K562 (cell line): ENCODE results near the gene SLC12A1. TPM values are rescaled to one million over a fixed set of nuclear protein-coding genes. Genes with fewer than 3 reads are reported as not detected.

ENCODE experiments used
- BRCA1 ChIP-seq, 2 experiments: fragments of 450-650 bp in 1 of 2; sonication (generic) in 1 of 2; formaldehyde crosslinking in 1 of 2; IDR thresholded peaks; 2 replicates each; pipeline versions ENCODE4 v1.5.0 to v1.6.1; 2017 to 2020; ENCODE audit warnings: mild to moderate bottlenecking in 1 of 2, missing genetic modification reagents in 1 of 2
- CEBPB ChIP-seq: fragments of 450-650 bp; IDR thresholded peaks from 2 replicates; pipeline ENCODE4 v1.6.1; 2016; ENCODE audit warnings: missing genetic modification characterization, missing compliant biosample characterization
- ELF2 ChIP-seq: fragments of 250-450 bp; sonication (Bioruptor Pico); IDR thresholded peaks from 2 replicates; pipeline ENCODE4 v1.5.0; 2021; ENCODE audit warnings: mild to moderate bottlenecking
- HDAC1 ChIP-seq, 2 experiments: fragments of 450-650 bp; IDR thresholded peaks; 2 replicates each; pipeline ENCODE4 v1.6.1; 2016 to 2017; ENCODE audit warnings: inconsistent platforms in 1 of 2, mild to moderate bottlenecking in 1 of 2, moderate library complexity in 1 of 2
- IRF2 ChIP-seq: sonication (generic); formaldehyde crosslinking; IDR thresholded peaks from 2 replicates; pipeline ENCODE4 v1.8.1; 2022; ENCODE audit warnings: mild to moderate bottlenecking, missing genetic modification reagents
- KLF1 ChIP-seq: fragments of 450-650 bp; IDR thresholded peaks from 2 replicates; pipeline ENCODE4 v1.6.1; 2016; ENCODE audit warnings: missing genetic modification characterization, missing compliant biosample characterization
- NFRKB ChIP-seq: fragments of 450-650 bp; IDR thresholded peaks from 2 replicates; pipeline ENCODE4 v1.6.1; 2016; ENCODE audit warnings: low read depth
- RHOXF2B ChIP-seq: fragments of 250-450 bp; sonication (Bioruptor Pico); conservative IDR thresholded peaks from 2 replicates; pipeline ENCODE4 v1.5.1; 2021
- SMARCA5 ChIP-seq: fragments of 450-650 bp; IDR thresholded peaks from 2 replicates; pipeline ENCODE4 v1.6.1; 2016
- SRSF7 ChIP-seq: fragments of 200-400 bp; formaldehyde crosslinking; optimal IDR thresholded peaks from 2 replicates; pipeline ENCODE3; 2017; ENCODE audit warnings: mild to moderate bottlenecking, low read depth, low read length
- TBP ChIP-seq: optimal IDR thresholded peaks from 2 replicates; pipeline ENCODE3; 2011; ENCODE audit warnings: low read depth, low read length, improper control_type of control experiment
- TGIF2 ChIP-seq: sonication (generic); formaldehyde crosslinking; IDR thresholded peaks from 2 replicates; pipeline ENCODE4 v1.8.1; 2022; ENCODE audit warnings: mild to moderate bottlenecking, missing genetic modification reagents, moderate library complexity
- U2AF1 ChIP-seq: fragments of 200-400 bp; formaldehyde crosslinking; optimal IDR thresholded peaks from 2 replicates; pipeline ENCODE3; 2017; ENCODE audit warnings: mild to moderate bottlenecking, low read depth, low read length, moderate library complexity
- ZNF316 ChIP-seq: fragments of 450-650 bp; IDR thresholded peaks from 2 replicates; pipeline ENCODE4 v1.6.1; 2016
- ZNF561 ChIP-seq: fragments of 450-650 bp; formaldehyde crosslinking; conservative IDR thresholded peaks from 2 replicates; pipeline ENCODE4 v1.4.0; 2020; ENCODE audit warnings: mild to moderate bottlenecking, moderate library complexity
- ZNF644 ChIP-seq: fragments of 200-800 bp; sonication (Bioruptor generic); IDR thresholded peaks from 2 replicates; pipeline ENCODE4 v1.6.1; 2016; ENCODE audit warnings: low read depth, missing genetic modification characterization, missing compliant biosample characterization
- ZNF780A ChIP-seq: fragments of 250-450 bp; sonication (Bioruptor Pico); IDR thresholded peaks from 2 replicates; pipeline ENCODE4 v1.5.0; 2021; ENCODE audit warnings: mild to moderate bottlenecking
- polyA plus RNA-seq, 8 experiments: library from polyadenylated mRNA; depleted of rRNA in 4 of 8; stranded (reverse) in 5 of 8; unstranded in 3 of 8; fragments of >200 nt; fragmentation: Nextera tagmentation in 2 of 8; fragmentation: Illumina TruSeq in 1 of 8; extraction: Ambion mirVana in 2 of 8; extraction: Trizol in 1 of 8; gene quantifications; 2 replicates each; pipeline versions ENCODE4 v1.2.1 to v1.2.3, GENCODE V29; 2011 to 2014; ENCODE audit warnings: inconsistent platforms in 1 of 8, missing spikeins in 1 of 8
- total RNA-seq, 7 experiments: library from RNA; depleted of rRNA in 6 of 7; stranded (reverse); fragments of >200 nt in 6 of 7; fragmentation: Illumina TruSeq in 2 of 7; extraction: Trizol in 2 of 7; gene quantifications; 2 replicates each; pipeline versions ENCODE4 v1.2.1 to v1.2.3, GENCODE V29; 2011 to 2021; ENCODE audit warnings: low replicate concordance in 1 of 7
- TF ChIP-seq, protein P1 (sequence below): fragments of 450-650 bp; formaldehyde crosslinking; conservative IDR thresholded peaks from 2 replicates; pipeline ENCODE4 v1.4.0; 2022; ENCODE audit warnings: mild to moderate bottlenecking, missing genetic modification characterization
- TF ChIP-seq, protein P2 (sequence below): fragments of 450-650 bp; IDR thresholded peaks from 2 replicates; pipeline ENCODE4 v1.6.1; 2016; ENCODE audit warnings: mild to moderate bottlenecking
- TF ChIP-seq, protein P3 (sequence below): fragments of 250-450 bp; sonication (Bioruptor Pico); IDR thresholded peaks from 2 replicates; pipeline ENCODE4 v1.5.0; 2021
- TF ChIP-seq, protein P4 (sequence below): sonication (generic); formaldehyde crosslinking; IDR thresholded peaks from 2 replicates; pipeline ENCODE4 v1.8.1; 2023; ENCODE audit warnings: mild to moderate bottlenecking, missing genetic modification reagents, moderate library complexity

Gene SLC12A1
- total and polyA plus RNA-seq, 9 of the 15 experiments (the other 6 are each of a cell fraction or from before 2014, with no cell fraction given), result not detected

DNA sequence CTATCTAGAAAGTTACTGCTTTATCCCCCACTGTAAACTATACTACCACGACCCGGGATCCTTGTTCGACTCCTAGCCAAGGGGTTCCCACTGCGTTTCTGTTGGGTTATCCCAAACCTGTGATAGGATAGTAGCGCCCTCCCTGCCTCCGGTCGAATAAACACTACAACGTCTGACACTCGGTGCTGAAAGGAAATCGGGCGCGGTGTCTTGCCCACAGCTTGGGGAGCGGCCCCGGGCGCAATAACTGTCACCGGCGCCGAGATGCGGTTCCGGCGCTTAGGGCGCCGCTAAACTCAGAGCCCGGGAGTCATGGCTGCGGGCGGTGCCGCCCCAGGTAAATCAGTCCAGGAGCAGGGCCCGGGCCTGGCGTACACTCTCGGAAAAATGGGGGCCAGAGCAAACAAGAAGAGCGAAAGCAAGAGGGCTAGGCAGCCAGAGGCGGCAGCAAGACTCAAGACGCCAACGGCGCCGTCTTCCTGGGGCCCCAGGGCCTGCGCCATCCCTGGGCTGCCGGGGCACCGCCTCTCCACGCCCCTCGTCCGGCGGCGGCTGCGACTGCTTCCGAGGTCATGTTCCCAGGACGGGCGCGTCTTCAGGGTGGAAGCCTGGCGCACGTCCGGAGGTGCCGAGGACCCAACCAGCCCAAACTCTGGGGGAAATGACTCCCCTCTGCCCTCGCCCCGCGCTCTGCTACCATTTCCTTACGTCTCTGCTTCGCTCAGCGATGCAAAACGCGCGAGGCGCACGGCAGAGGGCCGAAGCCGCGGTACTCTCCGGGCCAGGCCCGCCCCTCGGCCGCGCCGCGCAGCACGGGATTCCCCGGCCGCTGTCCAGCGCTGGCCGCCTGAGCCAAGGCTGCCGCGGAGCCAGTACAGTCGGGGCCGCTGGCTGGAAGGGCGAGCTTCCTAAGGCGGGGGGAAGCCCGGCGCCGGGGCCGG, 125.0 kb downstream of the SLC12A1 start, which contains the start of gene DUT (continued):
- TF ChIP-seq, protein P1, sequence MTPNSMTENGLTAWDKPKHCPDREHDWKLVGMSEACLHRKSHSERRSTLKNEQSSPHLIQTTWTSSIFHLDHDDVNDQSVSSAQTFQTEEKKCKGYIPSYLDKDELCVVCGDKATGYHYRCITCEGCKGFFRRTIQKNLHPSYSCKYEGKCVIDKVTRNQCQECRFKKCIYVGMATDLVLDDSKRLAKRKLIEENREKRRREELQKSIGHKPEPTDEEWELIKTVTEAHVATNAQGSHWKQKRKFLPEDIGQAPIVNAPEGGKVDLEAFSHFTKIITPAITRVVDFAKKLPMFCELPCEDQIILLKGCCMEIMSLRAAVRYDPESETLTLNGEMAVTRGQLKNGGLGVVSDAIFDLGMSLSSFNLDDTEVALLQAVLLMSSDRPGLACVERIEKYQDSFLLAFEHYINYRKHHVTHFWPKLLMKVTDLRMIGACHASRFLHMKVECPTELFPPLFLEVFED (CRISPR knock-in tag), result no peak
- TF ChIP-seq TBP (peak; percentile 18), U2AF1 (peak; percentile 18), ZNF780A (CRISPR knock-in tag) (no peak), RHOXF2B (no peak), NFRKB (peak; percentile 49), SMARCA5 (no peak), ELF2 (CRISPR knock-in tag) (peak; percentile 75), SRSF7 (no peak), HDAC1 (IDR thresholded peaks at IDR 0.05) (peak in 1 of 2 experiments; percentile 91; a peak in 2 of 4 replicates), TGIF2 (no peak), ZNF644 (tag) (no peak), BRCA1 (IDR thresholded peaks at IDR 0.05) (no peak), BRCA1 (CRISPR knock-in tag; IDR thresholded peaks at IDR 0.05) (no peak), KLF1 (peak; percentile 58; the same call in 1 of the 2 replicates), ZNF316 (no peak), CEBPB (no peak), IRF2 (CRISPR knock-in tag) (peak; percentile 74; the same call in 1 of the 2 replicates), ZNF561 (CRISPR knock-in tag) (no peak)
- TF ChIP-seq, protein P2, sequence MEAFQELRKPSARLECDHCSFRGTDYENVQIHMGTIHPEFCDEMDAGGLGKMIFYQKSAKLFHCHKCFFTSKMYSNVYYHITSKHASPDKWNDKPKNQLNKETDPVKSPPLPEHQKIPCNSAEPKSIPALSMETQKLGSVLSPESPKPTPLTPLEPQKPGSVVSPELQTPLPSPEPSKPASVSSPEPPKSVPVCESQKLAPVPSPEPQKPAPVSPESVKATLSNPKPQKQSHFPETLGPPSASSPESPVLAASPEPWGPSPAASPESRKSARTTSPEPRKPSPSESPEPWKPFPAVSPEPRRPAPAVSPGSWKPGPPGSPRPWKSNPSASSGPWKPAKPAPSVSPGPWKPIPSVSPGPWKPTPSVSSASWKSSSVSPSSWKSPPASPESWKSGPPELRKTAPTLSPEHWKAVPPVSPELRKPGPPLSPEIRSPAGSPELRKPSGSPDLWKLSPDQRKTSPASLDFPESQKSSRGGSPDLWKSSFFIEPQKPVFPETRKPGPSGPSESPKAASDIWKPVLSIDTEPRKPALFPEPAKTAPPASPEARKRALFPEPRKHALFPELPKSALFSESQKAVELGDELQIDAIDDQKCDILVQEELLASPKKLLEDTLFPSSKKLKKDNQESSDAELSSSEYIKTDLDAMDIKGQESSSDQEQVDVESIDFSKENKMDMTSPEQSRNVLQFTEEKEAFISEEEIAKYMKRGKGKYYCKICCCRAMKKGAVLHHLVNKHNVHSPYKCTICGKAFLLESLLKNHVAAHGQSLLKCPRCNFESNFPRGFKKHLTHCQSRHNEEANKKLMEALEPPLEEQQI, result no peak
- TF ChIP-seq, protein P3, sequence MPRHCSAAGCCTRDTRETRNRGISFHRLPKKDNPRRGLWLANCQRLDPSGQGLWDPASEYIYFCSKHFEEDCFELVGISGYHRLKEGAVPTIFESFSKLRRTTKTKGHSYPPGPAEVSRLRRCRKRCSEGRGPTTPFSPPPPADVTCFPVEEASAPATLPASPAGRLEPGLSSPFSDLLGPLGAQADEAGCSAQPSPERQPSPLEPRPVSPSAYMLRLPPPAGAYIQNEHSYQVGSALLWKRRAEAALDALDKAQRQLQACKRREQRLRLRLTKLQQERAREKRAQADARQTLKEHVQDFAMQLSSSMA (CRISPR knock-in tag), result 0 out of 2 replicates have a peak, but pooled peaks have one; percentile 34
- TF ChIP-seq, protein P4, sequence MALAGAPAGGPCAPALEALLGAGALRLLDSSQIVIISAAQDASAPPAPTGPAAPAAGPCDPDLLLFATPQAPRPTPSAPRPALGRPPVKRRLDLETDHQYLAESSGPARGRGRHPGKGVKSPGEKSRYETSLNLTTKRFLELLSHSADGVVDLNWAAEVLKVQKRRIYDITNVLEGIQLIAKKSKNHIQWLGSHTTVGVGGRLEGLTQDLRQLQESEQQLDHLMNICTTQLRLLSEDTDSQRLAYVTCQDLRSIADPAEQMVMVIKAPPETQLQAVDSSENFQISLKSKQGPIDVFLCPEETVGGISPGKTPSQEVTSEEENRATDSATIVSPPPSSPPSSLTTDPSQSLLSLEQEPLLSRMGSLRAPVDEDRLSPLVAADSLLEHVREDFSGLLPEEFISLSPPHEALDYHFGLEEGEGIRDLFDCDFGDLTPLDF (CRISPR knock-in tag), result no peak; the same call in 1 of the 2 replicates
